Right atrium auricular region (tissue), 2 donors: ENCODE results near the gene MAEL. TPM values are rescaled to one million over a fixed set of nuclear protein-coding genes. Genes with fewer than 3 reads are reported as not detected.
A peak's percentile ranks its signal among the peaks of the same experiment; 100 is the strongest.

ENCODE experiments used
- DNase-seq: peaks from one replicate; pipeline ENCODE4 v3.0.0-alpha.2; 2019; ENCODE audit warnings: low spot score
- H3K27ac ChIP-seq, 2 donors: fragments of 200-600 bp; sonication (generic); 1 replicate in 1 of 2; 2 replicates in 1 of 2; pipeline ENCODE4 v1.5.1; 2016 to 2019
- H3K27me3 ChIP-seq, 2 donors: fragments of 200-600 bp; sonication (generic); one replicate each; pipeline versions ENCODE4 v1.5.1 to v1.6.0; 2017 to 2019
- H3K36me3 ChIP-seq: fragments of 200-600 bp; sonication (generic); one replicate; pipeline ENCODE4 v1.5.1; 2016
- H3K4me1 ChIP-seq, 2 donors: fragments of 200-600 bp; sonication (generic); one replicate each; pipeline versions ENCODE4 v1.5.1 to v1.6.0; 2017 to 2019
- H3K4me3 ChIP-seq, 2 donors: fragments of 200-600 bp; sonication (generic); 1 replicate in 1 of 2; 2 replicates in 1 of 2; pipeline ENCODE4 v1.5.1; 2017 to 2019; ENCODE audit warnings: mild to moderate bottlenecking in 1 of 2, moderate library complexity in 1 of 2
- H3K9me3 ChIP-seq, 2 donors: fragments of 200-600 bp; sonication (generic); one replicate each; pipeline ENCODE4 v1.5.1; 2019
- CTCF ChIP-seq, 2 donors: fragments of 200-600 bp; sonication (generic); IDR thresholded peaks; one replicate each; pipeline ENCODE4 v1.5.1; 2019; ENCODE audit warnings: antibody characterized with exemption in 2 of 2
- total RNA-seq, 2 donors: library from RNA; depleted of rRNA; stranded (reverse); fragments of >200 nt; gene quantifications; one replicate each; pipeline ENCODE4 v1.1.0, GENCODE V29; 2016

The MAEL gene
- total RNA-seq, 2 donors from 2014 or later = 6.7 to 8.5 TPM

GRCh38 chr1:166950156-166950555 is 38.9 kb upstream of the MAEL start:
- DNase-seq = no peak
- no peak overlapping the region for H3K4me3 ChIP-seq
- TF ChIP-seq CTCF (IDR thresholded peaks at IDR 0.05) = no peak
- no peaks in the 10 kb centered on the region for H3K27me3 ChIP-seq
- no peak overlapping the region for H3K27ac ChIP-seq
- peaks cover 0 to 17% of the 10 kb centered on the region in 2 donors for H3K4me1 ChIP-seq
- no peaks in the 10 kb centered on the region for H3K36me3 ChIP-seq
- no peaks in the 10 kb centered on the region for H3K9me3 ChIP-seq

GRCh38 chr1:166951050-166951449 is 38.0 kb upstream of the MAEL start:
- Histone ChIP-seq H3K27ac (peak overlapping the region in 1 of 2 donors; percentile 76), H3K4me3 (no peak overlapping the region), H3K9me3 (no peaks in the 10 kb centered on the region), H3K27me3 (no peaks in the 10 kb centered on the region), H3K4me1 (peaks cover 0 to 17% of the 10 kb centered on the region in 2 donors), H3K36me3 (no peaks in the 10 kb centered on the region)
- DNase-seq = no peak
- TF ChIP-seq CTCF (IDR thresholded peaks at IDR 0.05) = no peak

- H3K9me3 ChIP-seq = no peaks in the 10 kb centered on the region
- DNase-seq = no peak
- H3K27me3 ChIP-seq = no peaks in the 10 kb centered on the region
- H3K27ac ChIP-seq = peak overlapping the region; percentile 33 to 76
- H3K36me3 ChIP-seq = no peaks in the 10 kb centered on the region
- H3K4me1 ChIP-seq = peaks cover 0 to 15% of the 10 kb centered on the region in 2 donors
- H3K4me3 ChIP-seq = no peak overlapping the region
- no peak for TF ChIP-seq CTCF (IDR thresholded peaks at IDR 0.05)
Measured at GRCh38 chr1:166952002-166952746, 36.9 kb upstream of the MAEL start.

GRCh38 chr1:166953491-166953890 is 35.6 kb upstream of the MAEL start:
- Histone ChIP-seq H3K4me3 (no peak overlapping the region), H3K4me1 (peaks cover 0 to 7% of the 10 kb centered on the region in 2 donors), H3K36me3 (no peaks in the 10 kb centered on the region), H3K27me3 (no peaks in the 10 kb centered on the region), H3K9me3 (no peaks in the 10 kb centered on the region), H3K27ac (no peak overlapping the region)
- no peak for DNase-seq
- no peak for TF ChIP-seq CTCF (IDR thresholded peaks at IDR 0.05)

- H3K4me3 ChIP-seq = no peak overlapping the region
- H3K4me1 ChIP-seq = peaks cover 0 to 7% of the 10 kb centered on the region in 2 donors
- no peak for DNase-seq
- H3K27me3 ChIP-seq = no peaks in the 10 kb centered on the region
- TF ChIP-seq CTCF (IDR thresholded peaks at IDR 0.05) = no peak
- no peaks in the 10 kb centered on the region for H3K9me3 ChIP-seq
- H3K36me3 ChIP-seq = no peaks in the 10 kb centered on the region
- no peak overlapping the region for H3K27ac ChIP-seq
Measured at GRCh38 chr1:166956057-166956850, 32.8 kb upstream of the MAEL start.
